Measurements from ENCODE around the gene NUP93.
"Not testable (repeated sequence)": the region's sequence is repeated elsewhere in the genome, so short reads cannot be mapped to it uniquely, and the experiment has no call there.

NUP93 gene

DNA sequence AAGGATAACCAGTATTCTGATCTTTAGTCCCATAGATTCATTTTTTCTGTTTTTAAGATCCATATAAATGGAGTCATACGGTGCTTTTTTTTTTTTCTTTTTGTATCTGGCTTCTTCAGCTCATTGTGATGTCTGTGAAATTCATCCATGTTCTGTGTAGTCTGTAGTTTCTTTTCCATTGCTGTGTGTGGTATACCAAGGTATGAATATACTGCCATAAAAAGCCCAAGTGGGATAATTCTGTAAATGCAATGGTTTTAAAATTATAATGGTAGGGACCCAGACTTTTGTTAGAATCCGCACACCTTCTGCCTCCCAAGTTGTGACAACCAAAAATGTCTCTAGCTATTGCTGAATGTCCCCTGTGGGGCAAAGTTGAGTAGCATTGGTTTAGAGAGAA is 7.6 kb downstream of the NUP93 start:
- no peak for DNase-seq
- no peaks in the 10 kb centered on the region; the same call in 1 of the 2 replicates for H3F3A ChIP-seq (ENCODE audit: insufficient read depth, low read length)
- no peak overlapping the region for H2AFZ ChIP-seq (ENCODE audit: low read length)
- H3K79me2 ChIP-seq (ENCODE audit: low read length): peaks cover 59% of the 10 kb centered on the region
- no peaks in the 10 kb centered on the region for H3K4me1 ChIP-seq (ENCODE audit: low read length)
- H3K36me3 ChIP-seq (replicated peaks; ENCODE audit: insufficient read depth, low read length): no peaks in the 10 kb centered on the region
- TF ChIP-seq, protein P1, sequence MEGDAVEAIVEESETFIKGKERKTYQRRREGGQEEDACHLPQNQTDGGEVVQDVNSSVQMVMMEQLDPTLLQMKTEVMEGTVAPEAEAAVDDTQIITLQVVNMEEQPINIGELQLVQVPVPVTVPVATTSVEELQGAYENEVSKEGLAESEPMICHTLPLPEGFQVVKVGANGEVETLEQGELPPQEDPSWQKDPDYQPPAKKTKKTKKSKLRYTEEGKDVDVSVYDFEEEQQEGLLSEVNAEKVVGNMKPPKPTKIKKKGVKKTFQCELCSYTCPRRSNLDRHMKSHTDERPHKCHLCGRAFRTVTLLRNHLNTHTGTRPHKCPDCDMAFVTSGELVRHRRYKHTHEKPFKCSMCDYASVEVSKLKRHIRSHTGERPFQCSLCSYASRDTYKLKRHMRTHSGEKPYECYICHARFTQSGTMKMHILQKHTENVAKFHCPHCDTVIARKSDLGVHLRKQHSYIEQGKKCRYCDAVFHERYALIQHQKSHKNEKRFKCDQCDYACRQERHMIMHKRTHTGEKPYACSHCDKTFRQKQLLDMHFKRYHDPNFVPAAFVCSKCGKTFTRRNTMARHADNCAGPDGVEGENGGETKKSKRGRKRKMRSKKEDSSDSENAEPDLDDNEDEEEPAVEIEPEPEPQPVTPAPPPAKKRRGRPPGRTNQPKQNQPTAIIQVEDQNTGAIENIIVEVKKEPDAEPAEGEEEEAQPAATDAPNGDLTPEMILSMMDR (IDR thresholded peaks at IDR 0.05; ENCODE audit: low read length): no peak
- no peak for TF ChIP-seq EZH2 (optimal IDR thresholded peaks at IDR 0.05; ENCODE audit: low read depth, low read length)
- no peak for TF ChIP-seq EZH2phosphoT487 (IDR thresholded peaks at IDR 0.05; ENCODE audit: low read length)
- no peak overlapping the region for H3K27ac ChIP-seq (ENCODE audit: low read length)
- H3K9me2 ChIP-seq (replicated peaks; ENCODE audit: insufficient read depth, low read length): no peaks in the 10 kb centered on the region
- H3K4me3 ChIP-seq (ENCODE audit: low read length): no peak overlapping the region
- H4K20me1 ChIP-seq (ENCODE audit: insufficient read depth, low read length): no peaks in the 10 kb centered on the region
- no peaks in the 10 kb centered on the region for H3K9me3 ChIP-seq (replicated peaks; ENCODE audit: insufficient read depth, low read length)
- H3K27me3 ChIP-seq (replicated peaks; ENCODE audit: insufficient read depth, low read length): no peaks in the 10 kb centered on the region
- no peak overlapping the region for H3K4me2 ChIP-seq (ENCODE audit: low read depth, low read length)
- no peak overlapping the region for H3K9ac ChIP-seq (ENCODE audit: low read length)

DNA sequence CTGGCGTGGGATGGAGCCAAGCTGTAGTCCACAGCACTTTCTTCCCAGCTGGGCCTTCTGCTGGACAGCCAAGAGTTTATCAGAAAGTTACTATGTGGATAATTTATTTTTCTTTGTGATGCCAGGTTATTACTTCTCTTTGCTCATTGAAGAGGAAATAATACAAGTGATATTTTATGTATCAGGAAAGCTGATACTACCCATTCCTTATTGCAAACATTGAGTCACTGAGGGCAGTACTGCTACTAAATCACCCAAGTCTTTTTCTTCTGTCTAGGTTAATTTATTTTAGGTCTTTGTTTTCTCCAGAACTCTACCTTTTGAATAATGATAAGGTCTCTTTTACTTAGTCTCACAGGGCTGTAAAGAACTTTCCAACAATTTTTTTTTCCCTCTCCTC is 8.3 kb downstream of the NUP93 start:
- Histone ChIP-seq H3K4me2 (ENCODE audit: low read depth, low read length) (no peak overlapping the region), H3K9me2 (replicated peaks; ENCODE audit: insufficient read depth, low read length) (no peaks in the 10 kb centered on the region), H3K27me3 (replicated peaks; ENCODE audit: insufficient read depth, low read length) (no peaks in the 10 kb centered on the region), H2AFZ (ENCODE audit: low read length) (no peak overlapping the region), H3K4me1 (ENCODE audit: low read length) (no peaks in the 10 kb centered on the region), H3F3A (ENCODE audit: insufficient read depth, low read length) (no peaks in the 10 kb centered on the region; the same call in 1 of the 2 replicates), H3K4me3 (ENCODE audit: low read length) (no peak overlapping the region), H3K27ac (ENCODE audit: low read length) (no peak overlapping the region), H3K9ac (ENCODE audit: low read length) (no peak overlapping the region), H3K9me3 (replicated peaks; ENCODE audit: insufficient read depth, low read length) (no peaks in the 10 kb centered on the region), H3K79me2 (ENCODE audit: low read length) (peaks cover 55% of the 10 kb centered on the region), H4K20me1 (ENCODE audit: insufficient read depth, low read length) (no peaks in the 10 kb centered on the region), H3K36me3 (replicated peaks; ENCODE audit: insufficient read depth, low read length) (no peaks in the 10 kb centered on the region)
- no peak for DNase-seq
- no peak for TF ChIP-seq EZH2phosphoT487 (IDR thresholded peaks at IDR 0.05; ENCODE audit: low read length)
- TF ChIP-seq, protein P1 (IDR thresholded peaks at IDR 0.05; ENCODE audit: low read length): no peak
- TF ChIP-seq EZH2 (optimal IDR thresholded peaks at IDR 0.05; ENCODE audit: low read depth, low read length): no peak

DNA sequence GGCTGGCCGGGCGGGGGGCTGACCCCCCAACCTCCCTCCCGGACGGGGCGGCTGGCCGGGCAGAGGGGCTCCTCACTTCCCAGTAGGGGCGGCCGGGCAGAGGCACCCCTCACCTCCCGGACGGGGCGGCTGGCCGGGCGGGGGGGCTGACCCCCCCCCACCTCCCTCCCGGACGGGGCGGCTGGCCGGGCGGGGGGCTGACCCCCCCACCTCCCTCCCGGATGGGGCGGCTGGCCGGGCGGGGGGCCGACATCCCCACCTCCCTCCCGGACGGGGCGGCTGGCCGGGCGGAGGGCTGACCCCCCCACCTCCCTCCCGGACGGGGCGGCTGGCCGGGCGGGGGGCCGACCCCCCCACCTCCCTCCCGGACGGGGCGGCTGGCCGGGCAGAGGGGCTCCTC is 9.4 kb downstream of the NUP93 start:
- H3K4me2 ChIP-seq (ENCODE audit: low read depth, low read length); H3K4me1 ChIP-seq (ENCODE audit: low read length); H3K9me3 ChIP-seq (replicated peaks; ENCODE audit: insufficient read depth, low read length); DNase-seq; H3K9ac ChIP-seq (ENCODE audit: low read length); H4K20me1 ChIP-seq (ENCODE audit: insufficient read depth, low read length); H3K27me3 ChIP-seq (replicated peaks; ENCODE audit: insufficient read depth, low read length); H3K36me3 ChIP-seq (replicated peaks; ENCODE audit: insufficient read depth, low read length); H3F3A ChIP-seq (ENCODE audit: insufficient read depth, low read length); H3K9me2 ChIP-seq (replicated peaks; ENCODE audit: insufficient read depth, low read length); H2AFZ ChIP-seq (ENCODE audit: low read length); H3K4me3 ChIP-seq (ENCODE audit: low read length); H3K27ac ChIP-seq (ENCODE audit: low read length): not testable (repeated sequence)
- H3K79me2 ChIP-seq (ENCODE audit: low read length): peaks cover 53% of the 10 kb centered on the region

DNA sequence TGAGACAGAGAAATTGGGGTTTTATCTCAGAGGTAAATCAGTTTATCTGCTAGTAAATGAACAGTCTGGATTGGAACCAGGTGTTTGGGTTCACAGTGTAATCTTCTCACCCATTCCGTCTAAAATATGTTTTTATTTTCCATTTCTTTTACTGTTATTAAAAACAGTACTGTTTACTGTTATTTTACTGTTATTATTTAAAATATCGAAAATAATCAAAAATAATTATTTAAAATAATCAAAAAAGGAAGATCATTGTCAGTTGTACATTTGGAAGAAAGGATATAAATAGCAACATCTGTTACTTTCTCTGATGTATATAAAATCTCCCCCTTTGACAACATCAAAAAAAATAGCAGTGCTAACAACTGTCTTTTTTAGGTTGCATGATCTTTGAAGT is 11.5 kb downstream of the NUP93 start:
- Histone ChIP-seq H3K9me3 (replicated peaks; ENCODE audit: insufficient read depth, low read length) (no peaks in the 10 kb centered on the region), H3F3A (ENCODE audit: insufficient read depth, low read length) (no peaks in the 10 kb centered on the region; the same call in 1 of the 2 replicates), H3K9me2 (replicated peaks; ENCODE audit: insufficient read depth, low read length) (no peaks in the 10 kb centered on the region), H2AFZ (ENCODE audit: low read length) (no peak overlapping the region), H3K27me3 (replicated peaks; ENCODE audit: insufficient read depth, low read length) (no peaks in the 10 kb centered on the region), H3K27ac (ENCODE audit: low read length) (no peak overlapping the region), H3K36me3 (replicated peaks; ENCODE audit: insufficient read depth, low read length) (no peaks in the 10 kb centered on the region), H3K79me2 (ENCODE audit: low read length) (peaks cover 46% of the 10 kb centered on the region), H3K4me1 (ENCODE audit: low read length) (no peaks in the 10 kb centered on the region), H4K20me1 (ENCODE audit: insufficient read depth, low read length) (no peaks in the 10 kb centered on the region), H3K9ac (ENCODE audit: low read length) (no peak overlapping the region), H3K4me3 (ENCODE audit: low read length) (no peak overlapping the region), H3K4me2 (ENCODE audit: low read depth, low read length) (no peak overlapping the region)
- DNase-seq: no peak
- TF ChIP-seq, protein P1 (IDR thresholded peaks at IDR 0.05; ENCODE audit: low read length): no peak
- TF ChIP-seq EZH2phosphoT487 (IDR thresholded peaks at IDR 0.05; ENCODE audit: low read length): no peak
- TF ChIP-seq EZH2 (optimal IDR thresholded peaks at IDR 0.05; ENCODE audit: low read depth, low read length): no peak

Measured in MM.1S (cell line).